ENCODE data around the gene CPXM2.
A peak's percentile ranks its signal among the peaks of the same experiment; 100 is the strongest.

The CPXM2 gene

GRCh38 chr10:123896246-123896927, 4.8 kb upstream of the CPXM2 start:
- DNase-seq (ENCODE audit: low read depth in 1 of 2, low spot score in 1 of 2) = no peak
- TF ChIP-seq JUND (IDR thresholded peaks at IDR 0.05; ENCODE audit: low read depth) = no peak
- in situ Hi-C loops (cut with HindIII; ENCODE audit: low pct_unique_long_range_greater_than_20kb, low sequenced_read_pairs) = no loop called here

DNA sequence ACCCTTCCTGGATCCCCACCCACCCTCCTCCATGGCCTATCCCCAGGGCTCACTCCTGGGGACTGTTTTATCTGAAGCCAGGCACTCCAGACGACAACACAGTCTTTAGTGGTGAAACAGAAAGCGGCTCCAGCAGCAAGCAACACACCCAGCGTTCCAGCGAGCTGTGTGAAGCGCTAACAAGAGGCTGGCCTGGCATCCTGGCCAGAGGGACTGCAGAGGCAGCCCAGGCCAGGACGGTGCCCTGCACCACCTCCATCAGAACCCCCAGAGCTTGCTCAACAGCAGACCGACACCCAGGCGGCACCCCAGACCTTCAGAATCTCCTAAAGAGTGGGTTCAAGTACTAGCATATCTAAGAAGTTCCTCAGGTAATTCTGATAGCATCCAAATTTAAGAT, 2.0 kb upstream of the CPXM2 start:
- in situ Hi-C loops (cut with HindIII; ENCODE audit: low pct_unique_long_range_greater_than_20kb, low sequenced_read_pairs) = no loop called here
- DNase-seq (ENCODE audit: low read depth in 1 of 2, low spot score in 1 of 2) = no peak
- TF ChIP-seq JUND (IDR thresholded peaks at IDR 0.05; ENCODE audit: low read depth) = no peak

DNA sequence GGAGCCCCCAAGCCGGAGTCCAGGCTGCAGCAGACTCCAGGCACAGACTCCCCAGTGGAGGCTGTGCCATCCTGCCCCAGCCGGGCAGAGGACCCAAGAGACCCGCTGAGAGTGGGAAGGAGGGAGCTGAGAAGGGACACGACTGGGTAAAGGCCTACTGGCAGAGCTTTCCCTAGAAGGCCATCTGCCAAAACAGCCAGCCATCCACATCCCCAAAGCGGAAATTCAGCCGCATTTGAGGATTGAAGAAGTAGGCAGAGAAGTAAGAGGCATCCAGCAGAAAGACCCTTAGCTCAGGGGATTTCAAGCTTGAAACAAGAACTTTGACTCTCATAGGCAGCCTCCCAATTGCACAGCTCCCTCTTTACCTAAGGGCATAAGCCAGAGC, 857 bp downstream of the CPXM2 start:
- no peak for TF ChIP-seq JUND (IDR thresholded peaks at IDR 0.05; ENCODE audit: low read depth)
- in situ Hi-C loops (cut with HindIII; ENCODE audit: low pct_unique_long_range_greater_than_20kb, low sequenced_read_pairs) = no loop called here
- DNase-seq (ENCODE audit: low read depth in 1 of 2, low spot score in 1 of 2) = no peak

DNA sequence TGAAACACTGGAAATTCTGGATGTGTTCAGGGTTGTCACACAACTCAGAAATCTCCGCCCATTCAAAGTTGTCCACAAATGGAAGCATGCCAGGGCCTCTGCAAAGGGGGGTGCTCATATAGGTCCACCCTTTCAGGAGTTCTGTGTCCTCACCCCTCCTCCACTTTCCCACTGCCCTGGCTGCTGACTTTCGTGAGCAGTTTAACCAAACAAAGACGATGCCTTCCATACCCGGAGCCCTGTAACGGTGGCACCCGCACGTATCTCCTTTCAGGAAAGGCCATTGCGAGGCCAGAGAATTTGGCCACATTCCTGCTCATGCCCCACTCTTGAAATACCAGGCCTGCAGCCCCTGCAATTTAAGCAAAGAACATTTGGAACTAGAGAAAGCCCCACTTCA, 1.4 kb downstream of the CPXM2 start:
- no peak for TF ChIP-seq JUND (IDR thresholded peaks at IDR 0.05; ENCODE audit: low read depth)
- no peak for DNase-seq (ENCODE audit: low read depth in 1 of 2, low spot score in 1 of 2)
- in situ Hi-C loops (cut with HindIII; ENCODE audit: low pct_unique_long_range_greater_than_20kb, low sequenced_read_pairs) = no loop called here

- in situ Hi-C loops (cut with HindIII; ENCODE audit: low pct_unique_long_range_greater_than_20kb, low sequenced_read_pairs) = no loop called here
- no peak for DNase-seq (ENCODE audit: low read depth in 1 of 2, low spot score in 1 of 2)
- no peak for TF ChIP-seq JUND (IDR thresholded peaks at IDR 0.05; ENCODE audit: low read depth)
Measured at GRCh38 chr10:123889821-123890220, 1.8 kb downstream of the CPXM2 start.

- TF ChIP-seq JUND (IDR thresholded peaks at IDR 0.05; ENCODE audit: low read depth) = no peak
- DNase-seq (ENCODE audit: low read depth in 1 of 2, low spot score in 1 of 2) = no peak
- in situ Hi-C loops (cut with HindIII; ENCODE audit: low pct_unique_long_range_greater_than_20kb, low sequenced_read_pairs) = no loop called here
Measured at GRCh38 chr10:123888751-123889150, 2.9 kb downstream of the CPXM2 start.

DNA sequence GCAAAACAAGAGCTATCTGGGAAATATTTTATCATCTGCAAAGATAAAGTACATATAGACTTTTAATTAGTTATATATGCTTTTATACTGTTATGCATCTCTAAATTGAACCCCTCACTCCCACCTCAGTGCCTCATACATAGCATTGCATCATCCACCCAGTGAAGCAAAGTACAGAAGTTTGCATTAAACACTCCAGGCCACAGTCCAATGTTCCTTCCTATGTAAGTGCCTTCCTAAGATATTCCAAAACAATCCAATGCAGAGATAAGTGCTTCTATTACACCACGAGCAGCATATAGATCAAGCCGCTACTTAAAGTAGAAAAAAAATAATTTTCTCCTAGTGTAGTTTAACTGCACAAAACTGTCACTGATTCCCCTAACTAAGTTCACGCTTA, 3.4 kb downstream of the CPXM2 start:
- TF ChIP-seq JUND (IDR thresholded peaks at IDR 0.05; ENCODE audit: low read depth) = no peak
- no peak for DNase-seq (ENCODE audit: low read depth in 1 of 2, low spot score in 1 of 2)
- in situ Hi-C loops (cut with HindIII; ENCODE audit: low pct_unique_long_range_greater_than_20kb, low sequenced_read_pairs) = no loop called here

DNA sequence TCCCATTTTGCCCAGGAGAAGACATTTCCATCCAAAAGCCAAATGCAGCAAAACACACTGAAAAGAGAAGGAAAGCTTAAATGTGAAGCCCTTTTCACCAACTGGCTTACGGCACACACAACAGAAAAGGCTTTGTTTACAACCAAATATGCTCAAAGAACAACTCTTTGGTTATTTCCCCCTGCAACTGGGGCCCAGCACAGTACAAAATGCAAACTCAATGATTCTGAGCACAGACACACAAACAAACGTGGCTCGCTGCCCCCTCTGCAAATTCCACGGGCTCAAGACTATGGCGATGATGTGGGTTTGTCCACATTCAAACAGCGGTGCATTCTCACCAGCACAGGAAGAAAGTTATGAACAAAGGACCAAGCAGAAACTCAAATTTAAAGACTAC, 5.3 kb downstream of the CPXM2 start:
- no peak for DNase-seq (ENCODE audit: low read depth in 1 of 2, low spot score in 1 of 2)
- in situ Hi-C loops (cut with HindIII; ENCODE audit: low pct_unique_long_range_greater_than_20kb, low sequenced_read_pairs) = no loop called here
- TF ChIP-seq JUND (IDR thresholded peaks at IDR 0.05; ENCODE audit: low read depth) = no peak

DNA sequence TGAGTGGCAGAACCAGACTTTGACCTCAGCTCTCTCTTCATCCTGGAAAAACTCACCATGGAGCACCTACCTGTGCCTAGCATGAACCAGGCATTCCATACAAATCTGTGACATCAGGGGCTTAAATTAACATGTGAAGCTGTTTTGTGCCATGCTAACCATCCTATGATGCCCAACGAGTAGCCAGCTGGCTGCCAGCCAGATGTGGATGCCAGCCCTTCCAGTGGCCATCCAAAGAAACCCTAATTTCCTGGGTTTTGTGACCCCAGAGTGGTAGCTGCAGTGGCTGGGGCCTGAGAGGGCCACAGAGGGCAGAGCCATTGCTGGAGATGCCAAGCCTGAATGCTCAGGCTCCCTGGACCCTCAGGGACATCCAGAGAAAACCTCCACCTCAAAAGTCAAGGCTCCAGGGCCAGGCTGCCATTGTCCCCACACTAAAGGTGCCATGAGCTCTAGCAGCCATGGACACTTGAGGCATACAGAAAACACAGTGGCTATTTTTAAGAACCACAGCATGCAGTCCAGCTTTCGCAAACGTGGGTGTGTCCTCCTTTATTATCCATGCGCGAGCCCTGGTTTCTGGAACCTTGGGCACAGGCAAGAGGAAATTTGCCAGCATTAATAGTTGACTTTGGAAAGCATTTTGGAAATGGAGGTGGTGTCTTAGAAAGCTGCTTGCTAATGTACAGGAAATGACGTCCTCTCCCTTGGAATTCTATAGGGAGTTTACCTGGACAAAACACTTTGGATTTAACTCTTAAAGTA, 6.0 kb downstream of the CPXM2 start:
- DNase-seq (ENCODE audit: low read depth in 1 of 2, low spot score in 1 of 2) = no peak
- in situ Hi-C loops (cut with HindIII; ENCODE audit: low pct_unique_long_range_greater_than_20kb, low sequenced_read_pairs) = no loop called here
- no peak for TF ChIP-seq JUND (IDR thresholded peaks at IDR 0.05; ENCODE audit: low read depth)

GRCh38 chr10:123884907-123885381, 6.7 kb downstream of the CPXM2 start:
- no peak for TF ChIP-seq JUND (IDR thresholded peaks at IDR 0.05; ENCODE audit: low read depth)
- no peak for DNase-seq (ENCODE audit: low read depth in 1 of 2, low spot score in 1 of 2)
- in situ Hi-C loops (cut with HindIII; ENCODE audit: low pct_unique_long_range_greater_than_20kb, low sequenced_read_pairs) = no loop called here

DNA sequence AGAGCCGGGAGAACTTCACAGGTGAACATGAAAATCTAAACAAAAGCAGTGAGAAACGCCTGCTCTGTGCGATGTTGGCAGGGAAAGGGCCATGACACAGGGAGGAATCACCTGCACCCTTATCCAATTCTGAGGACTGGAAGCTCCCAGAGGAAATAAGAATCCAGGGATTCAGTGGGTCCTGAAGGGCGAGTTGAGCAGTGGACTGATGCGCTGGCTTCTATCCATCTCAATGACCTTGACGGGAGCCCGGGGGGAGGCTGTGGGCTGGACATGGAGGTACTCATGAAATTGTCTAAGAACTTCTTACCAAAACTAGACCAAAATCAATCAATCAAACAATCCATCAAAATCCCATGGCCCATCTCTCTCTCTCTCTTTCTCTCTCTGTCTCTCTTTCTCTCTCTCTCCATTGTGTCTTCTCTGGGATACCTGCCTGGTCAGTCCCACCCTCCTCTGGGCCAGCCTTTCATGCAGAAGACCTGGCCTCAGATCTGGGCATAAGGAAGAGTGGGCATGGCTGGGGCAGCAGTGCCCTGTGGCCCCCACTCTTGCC, 7.2 kb downstream of the CPXM2 start:
- no peak for DNase-seq (ENCODE audit: low read depth in 1 of 2, low spot score in 1 of 2)
- TF ChIP-seq JUND (IDR thresholded peaks at IDR 0.05; ENCODE audit: low read depth) = no peak

GRCh38 chr10:123883673-123884320, 7.8 kb downstream of the CPXM2 start:
- in situ Hi-C loops (cut with HindIII; ENCODE audit: low pct_unique_long_range_greater_than_20kb, low sequenced_read_pairs) = no loop called here
- no peak for TF ChIP-seq JUND (IDR thresholded peaks at IDR 0.05; ENCODE audit: low read depth)

More for the DNA sequence above, 7.2 kb downstream of the CPXM2 start:
- in situ Hi-C loops (cut with HindIII; ENCODE audit: low pct_unique_long_range_greater_than_20kb, low sequenced_read_pairs) = no loop called here

More at GRCh38 chr10:123883673-123884320, 7.8 kb downstream of the CPXM2 start:
- peak in 1 of 2 experiments; percentile 21 for DNase-seq (ENCODE audit: low read depth in 1 of 2, low spot score in 1 of 2)

Measured in T47D (cell line).